NT2/D1 (cell line): ENCODE measurements around the gene VTI1A.
"Not testable (repeated sequence)": the region's sequence is repeated elsewhere in the genome, so short reads cannot be mapped to it uniquely, and the experiment has no call there.

Source experiments
- DNase-seq: peaks from one replicate; pipeline ENCODE4 v3.0.0-alpha.2; 2011; ENCODE audit warnings: low read depth, low spot score
- H3K27me3 ChIP-seq: 2 replicates; pipeline ENCODE4 v1.6.0; 2011; ENCODE audit warnings: mild to moderate bottlenecking; ENCODE audit not compliant: insufficient read length, insufficient read depth
- H3K36me3 ChIP-seq: 2 replicates; pipeline ENCODE4 v1.6.1; 2011; ENCODE audit warnings: mild to moderate bottlenecking, low read length, mixed read lengths; ENCODE audit not compliant: insufficient read depth, insufficient read length
- H3K4me1 ChIP-seq: 2 replicates; pipeline ENCODE4 v1.5.1; 2011; ENCODE audit not compliant: insufficient read depth, insufficient read length
- H3K4me3 ChIP-seq: 2 replicates; pipeline ENCODE4 v1.5.1; 2011; ENCODE audit warnings: low read depth; ENCODE audit not compliant: insufficient read length
- H3K9ac ChIP-seq: 2 replicates; pipeline ENCODE4 v1.6.0; 2011; ENCODE audit warnings: low read depth; ENCODE audit not compliant: insufficient read length
- H3K9me3 ChIP-seq: 2 replicates; pipeline ENCODE4 v1.5.1; 2011; ENCODE audit warnings: mild to moderate bottlenecking, low read length; ENCODE audit not compliant: insufficient read depth
- SUZ12 ChIP-seq: IDR thresholded peaks from 2 replicates; pipeline ENCODE4 v1.6.1; 2011; ENCODE audit not compliant: insufficient read length, insufficient read depth; ENCODE audit errors: extremely low read depth
- YY1 ChIP-seq: IDR thresholded peaks from 2 replicates; pipeline ENCODE4 v1.6.1; 2011; ENCODE audit not compliant: insufficient read length, insufficient read depth
- ZNF274 ChIP-seq: IDR thresholded peaks from 2 replicates; pipeline ENCODE4 v1.6.1; 2011; ENCODE audit warnings: mild to moderate bottlenecking, low read depth, low read length

The VTI1A gene

DNA sequence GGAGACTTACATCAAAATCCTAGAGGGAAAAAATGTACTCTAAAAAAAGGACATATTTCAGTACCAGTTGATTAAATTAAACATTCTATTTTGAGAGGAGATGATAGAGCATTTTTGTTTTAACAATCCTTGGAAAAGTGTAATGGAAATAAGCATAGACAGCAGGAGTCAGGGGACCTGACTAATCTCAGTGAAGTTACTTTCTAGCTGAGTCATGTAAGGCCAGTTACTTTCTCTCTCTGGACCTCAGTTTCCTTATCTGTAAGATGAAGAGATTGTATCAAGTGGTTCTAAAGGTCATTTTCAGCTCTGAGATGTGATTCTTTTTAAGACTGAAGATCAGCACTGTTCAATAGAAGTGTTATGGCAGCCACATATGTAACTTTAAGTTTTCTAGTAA, 44.1 kb downstream of the VTI1A start:
- Histone ChIP-seq H3K4me3 (no peak overlapping the region), H3K9ac (no peak overlapping the region), H3K9me3 (no peaks in the 10 kb centered on the region), H3K4me1 (no peaks in the 10 kb centered on the region), H3K36me3 (no peaks in the 10 kb centered on the region), H3K27me3 (no peaks in the 10 kb centered on the region)
- TF ChIP-seq SUZ12 (no peak), YY1 (no peak), ZNF274 (no peak)
- DNase-seq: no peak

DNA sequence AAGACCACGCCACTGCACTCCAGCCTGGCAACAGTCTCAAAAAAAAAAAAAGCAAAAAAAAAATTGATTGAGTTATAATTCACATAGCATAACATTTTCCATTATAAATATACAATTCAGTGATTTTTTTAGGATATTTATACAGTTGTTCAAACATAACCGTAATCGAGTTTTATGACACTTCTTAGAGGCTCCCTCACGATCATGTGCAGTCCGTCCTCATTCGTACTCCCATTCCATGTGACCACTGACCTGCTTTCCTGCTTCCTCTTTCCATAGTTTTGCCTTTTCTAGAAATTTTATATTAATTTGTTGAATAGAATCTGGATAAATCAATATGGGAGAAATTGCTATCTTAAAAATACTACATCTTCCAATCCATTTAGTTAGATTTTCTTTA, 45.7 kb downstream of the VTI1A start:
- Histone ChIP-seq H3K27me3 (no peaks in the 10 kb centered on the region), H3K36me3 (no peaks in the 10 kb centered on the region), H3K4me1 (no peaks in the 10 kb centered on the region), H3K9ac (no peak overlapping the region), H3K9me3 (no peaks in the 10 kb centered on the region), H3K4me3 (no peak overlapping the region)
- no peak for TF ChIP-seq SUZ12
- TF ChIP-seq YY1: no peak
- no peak for TF ChIP-seq ZNF274
- no peak for DNase-seq

DNA sequence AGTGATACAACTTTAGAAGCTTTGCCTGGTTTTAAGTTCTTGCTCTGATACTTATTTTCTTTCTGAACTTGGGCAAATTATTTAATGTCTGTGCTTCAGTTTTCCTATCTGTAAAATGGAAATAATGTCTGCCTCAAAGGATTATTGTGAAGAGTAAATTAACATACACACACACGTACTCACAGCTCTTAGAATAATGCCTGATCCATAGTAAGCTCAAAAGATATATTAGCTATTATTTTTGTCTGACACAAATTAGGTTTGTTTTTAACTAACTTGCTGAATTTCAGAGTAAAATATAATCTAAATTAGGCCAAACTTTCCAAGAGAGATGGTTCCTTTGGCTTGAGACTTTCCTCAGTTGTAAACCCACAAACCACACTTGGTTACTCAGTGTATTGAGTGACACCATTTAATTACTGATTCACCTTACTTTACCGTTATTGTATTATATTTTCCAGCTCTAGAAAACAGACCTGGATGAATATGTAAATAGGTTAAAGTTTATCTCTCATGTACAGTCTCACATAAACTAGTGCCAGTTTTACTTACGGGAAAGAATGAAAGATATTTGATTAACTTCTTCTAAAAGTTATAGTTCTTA, 50.4 kb downstream of the VTI1A start:
- no peak overlapping the region for H3K9ac ChIP-seq
- TF ChIP-seq SUZ12 (no peak), YY1 (no peak), ZNF274 (no peak)
- H3K36me3 ChIP-seq: no peaks in the 10 kb centered on the region
- H3K4me1 ChIP-seq: no peaks in the 10 kb centered on the region
- H3K27me3 ChIP-seq: no peaks in the 10 kb centered on the region
- no peak for DNase-seq
- H3K9me3 ChIP-seq: no peaks in the 10 kb centered on the region
- no peak overlapping the region for H3K4me3 ChIP-seq

DNA sequence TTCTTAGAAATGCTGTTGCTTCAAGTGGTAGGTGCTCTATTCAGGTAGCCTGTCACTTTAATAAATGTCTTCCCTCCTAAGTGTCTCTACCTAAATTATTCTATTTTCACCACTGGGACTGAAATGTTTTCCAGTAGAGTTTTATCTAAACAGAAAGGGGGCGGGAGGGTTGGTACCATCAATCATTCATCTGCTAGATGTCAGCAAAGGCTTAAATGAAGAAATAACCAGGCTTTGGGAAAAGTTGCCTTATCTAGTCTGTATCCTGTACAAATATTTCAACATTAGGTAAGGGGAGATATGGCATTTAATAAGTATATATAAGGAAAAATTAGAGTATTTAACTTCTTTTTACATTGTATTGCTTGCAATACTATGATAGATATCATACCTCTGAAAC, 51.8 kb downstream of the VTI1A start:
- TF ChIP-seq ZNF274 (no peak), SUZ12 (no peak), YY1 (no peak)

DNA sequence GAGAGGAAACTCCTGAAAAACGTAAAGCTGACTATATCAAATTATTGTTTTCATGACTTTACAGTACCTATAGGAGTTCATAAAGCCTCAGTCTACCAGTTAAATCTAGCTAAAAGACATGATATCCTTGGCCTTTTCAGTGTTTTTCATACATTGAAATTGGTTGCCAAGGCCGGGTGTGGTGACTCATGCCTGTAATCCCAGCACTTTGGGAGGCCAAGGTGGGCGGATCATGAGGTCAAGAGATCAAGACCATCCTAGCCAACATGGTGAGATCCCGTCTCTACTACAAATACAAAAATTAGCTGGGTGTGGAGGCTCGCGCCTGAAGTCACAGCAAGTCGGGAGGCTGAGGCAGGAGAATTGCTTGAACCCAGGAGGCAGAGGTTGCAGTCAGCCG, 53.0 kb downstream of the VTI1A start:
- H3K36me3 ChIP-seq, DNase-seq, H3K27me3 ChIP-seq, H3K9me3 ChIP-seq, H3K4me3 ChIP-seq, H3K9ac ChIP-seq, H3K4me1 ChIP-seq: not testable (repeated sequence)

More for the DNA sequence above, 51.8 kb downstream of the VTI1A start:
- no peaks in the 10 kb centered on the region for H3K27me3 ChIP-seq
- no peak for DNase-seq
- H3K36me3 ChIP-seq: no peaks in the 10 kb centered on the region
- H3K4me3 ChIP-seq: no peak overlapping the region
- H3K9ac ChIP-seq: no peak overlapping the region
- H3K9me3 ChIP-seq: no peaks in the 10 kb centered on the region
- H3K4me1 ChIP-seq: no peaks in the 10 kb centered on the region

DNA sequence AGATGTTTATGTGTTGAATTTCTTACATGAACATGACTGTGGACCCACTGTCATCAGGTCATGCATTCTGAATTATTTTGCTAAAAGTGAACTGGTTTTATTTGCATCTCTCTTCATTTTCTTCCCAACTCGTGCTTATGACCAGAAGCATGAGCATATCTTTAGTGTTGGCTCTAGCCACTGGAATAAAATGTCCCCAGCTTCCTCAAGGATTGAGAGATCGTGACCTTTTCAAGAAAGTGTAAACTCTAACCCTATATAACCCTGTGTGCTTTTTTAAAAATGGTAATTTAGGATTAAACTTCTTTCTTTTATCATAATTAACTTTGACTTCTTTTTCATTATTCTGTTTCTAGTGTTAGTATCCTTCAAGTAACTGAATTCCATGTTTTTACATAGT, 55.5 kb downstream of the VTI1A start:
- no peak for TF ChIP-seq SUZ12
- no peaks in the 10 kb centered on the region for H3K9me3 ChIP-seq
- no peaks in the 10 kb centered on the region for H3K36me3 ChIP-seq
- H3K4me3 ChIP-seq: no peak overlapping the region
- DNase-seq: no peak
- no peak overlapping the region for H3K9ac ChIP-seq
- H3K27me3 ChIP-seq: no peaks in the 10 kb centered on the region
- H3K4me1 ChIP-seq: peaks cover under 1% of the 10 kb centered on the region

DNA sequence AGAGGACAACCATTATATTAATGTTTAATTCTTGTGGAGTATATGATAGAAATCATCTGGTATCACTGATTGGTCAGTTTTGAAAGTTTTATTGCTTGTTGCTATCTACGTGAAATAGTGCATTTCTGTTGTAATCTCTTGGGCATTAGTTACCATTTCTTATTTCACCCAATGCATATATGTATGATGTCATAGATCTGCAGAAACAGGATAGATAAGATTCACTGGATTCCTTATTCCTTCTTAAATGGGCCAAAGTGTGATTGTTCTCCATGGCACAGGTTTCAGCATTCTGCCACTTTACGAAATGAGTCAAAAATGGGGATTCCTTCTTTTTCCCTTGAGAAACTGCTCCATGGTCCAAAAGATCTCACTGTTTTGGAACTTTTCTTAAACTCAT, 56.6 kb downstream of the VTI1A start:
- Histone ChIP-seq H3K4me3 (no peak overlapping the region), H3K27me3 (no peaks in the 10 kb centered on the region), H3K9ac (no peak overlapping the region), H3K4me1 (peaks cover 2% of the 10 kb centered on the region), H3K36me3 (no peaks in the 10 kb centered on the region), H3K9me3 (no peaks in the 10 kb centered on the region)
- no peak for DNase-seq
- TF ChIP-seq SUZ12 (no peak), ZNF274 (no peak), YY1 (no peak)

DNA sequence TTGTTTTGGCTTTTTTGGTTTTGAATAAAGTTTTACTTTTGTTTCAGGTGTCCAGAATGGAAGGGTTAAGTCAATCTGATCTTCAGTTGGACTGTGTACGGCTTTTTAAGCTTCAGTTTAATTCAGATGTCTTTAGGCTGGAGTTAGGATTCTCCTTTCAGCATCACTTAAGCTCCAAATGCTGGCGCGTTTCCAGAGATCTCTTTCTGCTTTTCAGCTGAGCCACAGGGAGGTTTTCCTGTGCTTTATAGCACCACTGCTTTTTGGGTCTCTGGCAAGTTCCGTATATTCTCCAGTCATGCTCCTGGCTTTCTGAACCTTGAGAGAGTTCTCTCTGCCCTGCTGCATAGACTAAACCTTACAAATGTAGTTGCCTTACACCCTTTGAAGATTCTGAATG, 60.0 kb downstream of the VTI1A start:
- Histone ChIP-seq H3K9me3 (no peaks in the 10 kb centered on the region), H3K4me3 (no peak overlapping the region), H3K9ac (no peak overlapping the region), H3K36me3 (no peaks in the 10 kb centered on the region), H3K4me1 (peaks cover 2% of the 10 kb centered on the region), H3K27me3 (no peaks in the 10 kb centered on the region)
- no peak for DNase-seq
- TF ChIP-seq SUZ12 (no peak), ZNF274 (no peak), YY1 (no peak)
